GM23248 (cell line): Measurements from ENCODE around the gene TMEM259.

Experiments
- EZH2 ChIP-seq: fragments of 200-600 bp; sonication (generic); IDR thresholded peaks from 2 replicates; pipeline ENCODE4 v1.6.1; 2018; ENCODE audit warnings: antibody characterized with exemption, mild to moderate bottlenecking; ENCODE audit not compliant: insufficient read depth, poor library complexity, severe bottlenecking
- EZH2phosphoT487 ChIP-seq: fragments of 200-600 bp; sonication (generic); IDR thresholded peaks from 2 replicates; pipeline ENCODE4 v1.6.1; 2018; ENCODE audit warnings: antibody characterized with exemption, moderate library complexity, mild to moderate bottlenecking, low read depth; ENCODE audit not compliant: insufficient read depth

GRCh38 chr19:999379-999719 lies 21.6 kb downstream of the TMEM259 start:
- TF ChIP-seq EZH2: no peak
- TF ChIP-seq EZH2phosphoT487: no peak
